DMS53 (cell line): ENCODE measurements around the gene IQCF6.
"Not testable (repeated sequence)": the region's sequence is repeated elsewhere in the genome, so short reads cannot be mapped to it uniquely, and the experiment has no call there.

Source experiments
- DNase-seq: peaks from one replicate; lab custom pipeline; 2025; lab: John Stamatoyannopoulos, UW

IQCF6 gene

DNA sequence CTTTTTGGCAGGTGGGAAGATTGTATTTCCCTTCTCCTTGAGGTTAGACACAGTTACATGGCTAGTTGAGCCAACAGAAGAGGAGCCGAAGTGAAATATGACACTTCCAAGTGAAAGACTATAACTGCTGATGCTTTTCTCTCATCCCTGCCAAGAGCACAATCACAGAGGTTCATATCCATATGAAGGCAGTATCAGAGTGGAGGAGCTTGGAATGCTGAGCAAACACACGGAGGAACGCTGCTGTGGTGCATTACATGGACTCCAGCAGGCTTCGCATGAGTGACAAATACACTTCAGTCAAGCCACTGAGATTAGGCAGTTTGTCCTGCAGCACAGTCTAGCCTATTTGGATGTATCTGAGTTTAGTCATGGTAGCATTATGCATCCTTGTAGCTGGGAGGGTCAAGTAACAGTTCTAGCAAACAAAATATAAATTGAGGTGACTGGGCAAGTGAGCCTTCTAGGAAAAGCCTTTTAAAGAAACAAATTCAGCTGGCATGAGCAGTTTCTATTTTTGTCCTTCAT, 5.4 kb downstream of the IQCF6 start:
- peak; percentile 3 for DNase-seq

DNA sequence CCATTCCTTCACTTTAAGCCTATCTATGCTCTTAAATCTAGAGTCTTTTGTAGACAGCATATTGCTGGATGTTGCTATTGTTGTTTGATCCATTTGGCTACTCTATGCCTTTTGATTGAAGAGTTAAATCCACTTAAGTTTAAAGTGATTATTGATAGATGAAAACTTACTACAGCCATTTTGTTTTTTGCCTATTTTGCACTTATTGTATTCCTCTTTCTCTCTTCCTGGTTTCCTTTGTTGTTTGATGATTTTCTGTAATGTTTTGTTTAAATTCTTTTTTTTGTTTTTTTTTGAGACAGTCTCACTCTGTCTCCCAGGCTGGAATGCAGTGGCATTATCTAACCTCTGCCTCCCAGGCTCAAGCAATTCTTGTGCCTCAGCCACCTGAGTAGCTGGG, 19.8 kb downstream of the IQCF6 start:
- no peak for DNase-seq

DNA sequence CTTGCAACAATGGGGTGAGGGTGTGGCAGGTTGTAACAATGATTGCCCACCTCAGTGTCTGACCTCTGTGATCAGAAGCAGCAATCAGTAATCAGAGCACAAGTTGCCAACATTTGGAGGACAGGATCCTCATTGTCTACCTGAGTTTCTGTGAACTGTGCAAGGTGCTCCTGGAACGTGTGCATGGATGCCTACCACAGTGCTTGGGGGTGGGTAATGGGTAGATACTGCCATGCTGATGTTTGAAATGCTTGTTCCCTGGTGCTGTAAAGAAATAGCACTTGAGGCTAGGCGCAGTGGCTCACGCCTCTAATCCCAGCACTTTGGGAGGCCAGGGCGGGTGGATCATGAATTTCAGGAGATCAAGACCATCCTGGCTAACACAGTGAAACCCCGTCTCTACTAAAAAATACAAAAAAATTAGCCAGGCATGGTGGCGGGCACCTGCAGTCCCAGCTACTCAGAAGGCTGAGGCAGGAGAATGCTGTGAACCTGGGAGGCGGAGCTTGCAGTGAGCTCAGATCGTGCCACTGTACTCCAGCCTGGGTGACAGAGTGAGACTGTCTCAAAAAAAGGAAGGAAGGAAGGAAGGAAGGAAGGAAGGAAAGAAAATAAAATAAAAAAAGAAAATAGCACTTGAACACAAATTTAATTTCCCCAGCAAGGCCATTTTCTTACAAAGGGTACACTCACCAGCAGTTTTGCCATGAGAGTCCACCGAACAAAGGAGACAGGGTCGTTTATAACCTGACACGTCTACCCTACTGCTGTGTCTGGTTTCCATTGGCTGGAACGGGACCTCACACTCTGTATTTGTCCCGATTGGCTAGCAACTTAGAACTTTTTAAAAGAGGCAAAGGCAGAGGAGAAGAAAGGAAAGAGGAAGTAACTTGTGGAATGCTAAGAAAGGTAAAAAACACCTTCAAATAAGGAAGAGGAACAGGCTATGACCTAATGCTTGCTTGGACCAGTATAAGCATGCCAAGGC, 25.0 kb downstream of the IQCF6 start:
- not testable (repeated sequence) for DNase-seq

DNA sequence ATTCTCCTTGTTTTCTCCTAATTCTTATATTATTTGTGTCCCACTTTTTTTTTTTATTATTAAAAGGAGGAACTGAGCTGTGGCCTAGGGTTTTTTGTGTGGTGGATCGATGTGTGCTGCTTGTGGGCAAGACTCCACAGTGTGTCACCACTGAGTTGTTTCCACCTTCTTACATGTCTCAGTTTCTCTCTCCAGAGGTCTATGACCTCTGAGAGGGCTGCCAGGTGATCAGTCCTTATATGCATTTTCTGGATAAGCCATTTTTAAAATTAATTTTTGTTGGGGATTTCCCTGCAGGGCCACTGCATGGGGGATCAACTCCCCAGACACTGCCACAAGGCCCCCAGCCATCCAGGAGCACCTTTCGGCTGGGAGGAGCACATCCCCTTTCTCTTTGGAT, 27.8 kb downstream of the IQCF6 start:
- no peak for DNase-seq

DNA sequence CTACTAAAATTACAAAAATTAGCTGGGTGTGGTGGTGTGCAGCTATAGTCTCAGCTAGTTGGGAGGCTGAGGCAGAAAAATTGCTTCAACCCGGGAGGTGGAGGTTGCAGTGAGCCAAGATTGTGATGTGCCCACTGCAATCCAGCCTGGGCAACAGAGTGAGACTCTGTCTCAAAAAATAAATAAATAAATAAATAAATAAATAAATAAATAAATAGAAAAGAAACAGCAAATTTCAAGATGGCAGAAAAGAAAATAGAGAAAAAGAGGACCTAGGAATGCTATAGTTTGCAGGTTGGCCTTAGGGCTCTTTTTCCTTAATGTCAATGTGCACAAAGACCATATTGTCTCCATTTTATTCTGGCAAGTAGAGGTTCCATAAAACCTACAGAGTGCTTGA, 28.2 kb downstream of the IQCF6 start:
- no peak for DNase-seq

DNA sequence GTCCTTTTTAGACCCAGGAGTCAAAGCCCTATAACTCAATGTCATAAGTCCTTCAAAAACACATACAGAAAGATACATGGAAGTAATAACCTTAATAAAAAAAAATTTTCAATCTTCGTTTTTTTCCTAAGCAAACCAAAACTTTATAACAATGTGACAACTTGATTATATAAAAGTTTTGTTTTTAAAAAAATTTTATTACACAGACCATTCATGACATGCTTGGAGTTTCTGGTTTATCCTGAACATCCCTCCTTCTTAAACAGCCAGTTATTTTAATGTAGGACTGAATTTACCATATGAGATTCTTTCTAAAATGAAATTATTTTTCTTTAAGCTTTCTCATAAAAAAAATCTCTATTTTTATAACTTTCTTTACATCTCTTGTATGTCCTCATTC, 30.7 kb downstream of the IQCF6 start:
- no peak for DNase-seq

DNA sequence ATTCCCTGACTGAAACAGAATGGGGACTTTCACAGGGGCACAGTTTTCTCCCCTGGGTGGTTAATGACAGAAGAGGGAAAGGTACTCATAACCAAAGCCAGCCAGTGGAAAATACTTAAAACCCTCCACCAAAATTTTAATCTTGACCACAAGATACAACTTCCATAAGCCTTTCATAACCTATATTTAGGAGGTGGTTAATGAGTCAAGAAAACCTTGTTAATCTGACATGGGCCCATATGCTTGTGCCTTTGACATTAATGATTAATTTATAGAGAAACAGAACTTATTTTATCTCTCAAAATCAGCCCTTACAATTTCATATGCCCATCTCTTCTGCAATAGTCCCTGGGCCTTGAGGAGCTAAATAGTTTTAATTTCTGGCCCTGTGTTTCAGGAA, 31.2 kb downstream of the IQCF6 start:
- no peak for DNase-seq

DNA sequence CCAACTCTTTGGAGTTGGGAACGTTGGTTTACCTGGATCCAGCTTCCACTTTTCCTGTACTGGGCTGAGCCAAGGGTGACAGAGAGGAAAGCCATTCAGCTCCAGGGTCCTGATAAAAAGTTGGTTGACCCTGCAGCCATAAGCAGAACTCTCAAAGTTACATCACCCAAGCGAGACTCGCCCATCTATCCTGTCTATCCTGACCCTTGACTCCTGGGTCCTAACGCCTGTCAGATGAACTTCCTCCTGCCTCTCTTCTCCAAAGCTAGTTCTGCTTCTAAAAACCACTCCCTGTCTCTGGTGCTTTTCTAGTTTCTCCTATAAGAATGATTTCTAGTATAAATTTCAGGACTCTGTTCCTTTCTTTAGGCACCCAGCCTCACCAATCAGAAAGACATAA, 36.1 kb downstream of the IQCF6 start:
- not testable (repeated sequence) for DNase-seq

DNA sequence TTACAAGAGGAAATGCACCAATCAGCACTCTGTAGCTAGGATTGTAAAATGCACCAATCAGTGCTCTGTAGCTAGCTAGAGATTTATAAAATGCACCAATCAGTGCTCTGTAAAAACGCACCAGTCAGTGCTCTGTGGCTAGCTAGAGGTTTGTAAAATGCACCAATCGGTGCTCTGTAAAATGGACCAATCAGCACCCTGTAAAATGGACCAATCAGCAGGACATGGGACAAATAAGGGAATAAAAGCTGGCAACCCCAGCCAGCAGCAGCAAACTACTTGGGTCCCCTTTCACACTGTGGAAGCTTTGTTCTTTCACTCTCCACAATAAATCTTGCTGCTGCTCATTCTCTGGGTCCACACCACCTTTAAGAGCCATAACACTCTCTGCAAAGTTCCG, 36.7 kb downstream of the IQCF6 start:
- DNase-seq = not testable (repeated sequence)

DNA sequence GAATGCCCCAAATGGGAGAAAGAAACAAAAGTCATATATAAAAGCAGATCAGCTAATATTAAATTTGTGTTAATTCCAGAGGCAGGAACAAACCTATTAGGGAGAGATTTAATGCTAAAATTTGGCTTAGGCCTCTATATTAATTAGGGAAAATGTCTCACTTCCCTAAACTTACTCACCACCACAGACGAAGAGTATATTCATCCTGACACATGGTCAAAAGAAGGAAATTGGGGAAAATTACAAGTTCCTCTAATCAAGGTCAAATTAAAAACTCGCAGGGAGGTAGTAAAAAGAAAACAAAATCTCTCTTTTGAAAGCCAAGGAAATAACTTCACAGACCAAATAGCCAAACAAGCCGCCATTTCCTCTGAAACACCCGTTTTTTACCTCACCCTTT, 39.9 kb downstream of the IQCF6 start:
- no peak for DNase-seq

DNA sequence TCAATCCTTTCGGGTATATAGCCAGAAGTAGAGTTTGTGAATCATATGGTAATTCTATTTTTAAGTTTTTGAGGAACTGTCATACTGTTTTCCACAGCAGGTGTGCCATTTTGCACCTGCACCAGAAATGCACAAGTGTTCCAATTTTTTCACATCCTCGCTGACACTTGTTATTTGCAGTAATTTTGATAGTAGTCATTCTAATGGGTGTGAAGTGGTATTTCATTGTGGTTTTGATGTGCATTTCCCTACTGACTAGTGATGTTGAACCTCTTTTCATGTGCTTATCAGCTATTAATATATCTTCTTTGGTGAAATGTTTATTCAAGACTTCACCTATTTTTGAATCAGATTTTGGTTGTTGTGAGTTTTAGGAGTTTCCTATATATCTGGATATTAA, 43.1 kb downstream of the IQCF6 start:
- DNase-seq = no peak

DNA sequence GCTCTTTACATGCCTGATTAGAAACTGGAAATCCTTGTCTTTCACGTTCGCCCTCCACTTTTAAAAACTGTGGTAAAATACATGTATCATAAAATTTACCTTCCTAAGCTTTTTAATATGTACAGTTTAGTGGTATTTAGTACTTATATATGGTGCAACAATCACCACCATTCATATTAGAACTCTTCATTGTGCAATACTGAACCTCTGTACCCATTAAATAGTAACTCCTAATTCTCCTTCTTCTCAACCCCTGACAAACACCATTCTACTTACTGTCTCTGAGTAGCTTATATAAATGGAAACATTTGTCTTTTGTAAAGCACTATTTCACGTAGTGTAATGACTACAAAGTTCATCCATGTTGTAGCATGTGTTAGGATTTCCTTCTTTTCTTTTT, 44.0 kb downstream of the IQCF6 start:
- no peak for DNase-seq

DNA sequence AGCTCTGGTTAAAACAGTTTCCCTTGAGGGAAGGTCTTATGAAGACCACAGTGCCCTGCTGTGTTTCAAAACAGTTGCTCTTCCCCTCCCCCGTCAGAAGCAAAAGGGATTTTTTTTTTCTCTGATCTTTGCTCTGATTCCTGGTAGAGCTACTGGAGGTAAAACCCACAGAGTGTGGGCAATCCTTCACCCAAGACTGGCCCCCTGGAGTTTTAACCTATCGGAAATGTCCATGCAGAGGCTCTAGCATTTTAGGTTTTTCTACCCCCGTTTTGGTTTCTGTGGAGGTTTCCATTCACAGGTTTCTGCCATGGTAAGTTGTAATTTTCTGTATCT, 44.5 kb downstream of the IQCF6 start:
- no peak for DNase-seq

DNA sequence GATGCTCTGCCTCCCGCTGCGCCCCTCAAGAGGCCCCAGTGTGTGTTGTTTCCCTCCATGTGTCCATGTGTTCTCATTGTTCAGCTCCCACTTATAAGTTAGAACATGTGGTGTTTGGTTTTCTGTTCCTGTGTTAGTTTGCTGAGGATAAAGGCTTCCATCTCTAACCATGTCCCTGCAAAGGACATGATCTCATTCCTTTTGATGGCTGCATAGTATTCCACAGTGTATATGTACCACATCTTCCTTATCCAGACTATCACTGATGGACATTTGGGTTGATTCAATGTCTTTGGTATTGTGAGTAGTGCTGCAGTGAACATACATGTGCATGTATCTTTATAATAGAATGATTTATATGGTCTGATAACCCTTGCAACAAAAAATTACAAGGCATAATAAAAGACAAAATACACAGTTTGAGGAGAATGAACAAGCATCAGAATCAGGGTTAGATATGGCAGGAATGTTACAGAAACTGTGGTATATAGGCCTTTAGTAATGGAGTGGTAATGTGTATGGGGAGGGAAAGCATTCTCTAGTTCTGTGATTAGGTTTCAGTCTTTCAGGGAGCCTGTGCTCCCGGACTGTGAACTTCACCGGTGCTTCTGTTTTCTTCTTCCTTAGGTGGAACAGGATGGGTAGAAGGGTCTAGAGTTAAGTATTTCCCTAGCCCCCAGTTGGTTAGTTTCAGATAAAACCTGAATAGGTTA, 45.0 kb downstream of the IQCF6 start:
- DNase-seq = no peak

DNA sequence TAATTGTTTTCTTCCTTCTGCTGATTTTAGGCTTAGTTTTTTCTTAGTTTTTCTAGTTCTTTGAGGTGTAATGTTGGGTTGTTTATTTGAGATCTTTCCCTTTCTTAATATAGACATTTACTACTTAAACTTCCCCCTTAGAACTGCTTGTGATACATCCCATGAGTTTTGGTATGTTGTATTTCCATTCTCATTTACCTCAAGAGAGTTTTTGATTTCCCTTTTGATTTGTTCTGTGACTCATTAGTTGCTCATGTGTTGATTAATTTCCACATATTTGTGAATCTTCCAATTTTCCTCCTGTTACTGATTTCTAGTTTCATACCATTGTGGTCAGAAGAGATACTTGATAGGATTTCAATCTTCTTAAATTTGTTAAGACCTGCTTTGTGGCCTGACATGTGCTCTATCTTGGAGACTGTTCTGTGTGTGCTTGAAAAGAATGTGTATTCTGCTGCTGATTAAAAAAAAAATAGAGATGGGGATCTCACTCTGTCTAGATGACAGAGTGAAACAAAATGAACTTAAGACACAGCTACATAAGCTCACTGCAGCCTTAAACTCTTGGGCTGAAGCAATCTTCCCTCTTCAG, 49.9 kb downstream of the IQCF6 start:
- no peak for DNase-seq
